Kidney tubule cell (primary cell): ENCODE data around the gene ANKFY1.
A peak's percentile ranks its signal among the peaks of the same experiment; 100 is the strongest.
"Not testable (repeated sequence)": the region's sequence is repeated elsewhere in the genome, so short reads cannot be mapped to it uniquely, and the experiment has no call there.

Experiments used
- DNase-seq: peaks from one replicate; pipeline ENCODE4 v3.0.0-alpha.2; 2018; ENCODE audit warnings: low spot score

ANKFY1 gene

GRCh38 chr17:4215882-4216570 is 47.8 kb downstream of the ANKFY1 start:
- no peak for DNase-seq

- no peak for DNase-seq
Measured at GRCh38 chr17:4214157-4214556, 49.6 kb downstream of the ANKFY1 start.

- DNase-seq, result no peak
Measured at GRCh38 chr17:4209611-4210010, 54.2 kb downstream of the ANKFY1 start.

- DNase-seq, result no peak
Measured at GRCh38 chr17:4208238-4208637, 55.5 kb downstream of the ANKFY1 start.

- DNase-seq, result no peak
Measured at GRCh38 chr17:4206962-4207361, 56.8 kb downstream of the ANKFY1 start.

- DNase-seq, result no peak
Measured at GRCh38 chr17:4205917-4206316, 57.9 kb downstream of the ANKFY1 start.

- DNase-seq, result no peak
Measured at GRCh38 chr17:4204710-4205173, 59.0 kb downstream of the ANKFY1 start.

GRCh38 chr17:4204190-4204589 is 59.6 kb downstream of the ANKFY1 start:
- no peak for DNase-seq

- DNase-seq, result no peak
Measured at GRCh38 chr17:4201226-4201625, 62.6 kb downstream of the ANKFY1 start.

GRCh38 chr17:4199818-4200402 is 63.9 kb downstream of the ANKFY1 start:
- DNase-seq, result peak; percentile 39

- no peak for DNase-seq
Measured at GRCh38 chr17:4198995-4199394, 64.8 kb downstream of the ANKFY1 start.

- no peak for DNase-seq
Measured at GRCh38 chr17:4195306-4195705, 68.5 kb downstream of the ANKFY1 start.

GRCh38 chr17:4194796-4195195 is 69.0 kb downstream of the ANKFY1 start:
- no peak for DNase-seq

GRCh38 chr17:4190791-4191190 is 73.0 kb downstream of the ANKFY1 start:
- DNase-seq, result not testable (repeated sequence)

GRCh38 chr17:4189280-4189679 is 74.5 kb downstream of the ANKFY1 start:
- no peak for DNase-seq

GRCh38 chr17:4188076-4188475 is 75.7 kb downstream of the ANKFY1 start:
- DNase-seq, result no peak

GRCh38 chr17:4187076-4187475 is 76.7 kb downstream of the ANKFY1 start:
- DNase-seq, result no peak

- no peak for DNase-seq
Measured at GRCh38 chr17:4186357-4186881, 77.4 kb downstream of the ANKFY1 start.

GRCh38 chr17:4185656-4186055 is 78.1 kb downstream of the ANKFY1 start:
- no peak for DNase-seq

GRCh38 chr17:4184811-4185210 is 79.0 kb downstream of the ANKFY1 start:
- DNase-seq, result no peak

- no peak for DNase-seq
Measured at GRCh38 chr17:4182043-4182442, 81.7 kb downstream of the ANKFY1 start.

- DNase-seq, result no peak
Measured at GRCh38 chr17:4180791-4181190, 83.0 kb downstream of the ANKFY1 start.

GRCh38 chr17:4179071-4179470 is 84.7 kb downstream of the ANKFY1 start:
- no peak for DNase-seq

GRCh38 chr17:4178651-4179050 is 85.1 kb downstream of the ANKFY1 start:
- no peak for DNase-seq
